ENCODE data around the gene ARL15. TPM values are rescaled to one million over a fixed set of nuclear protein-coding genes. Genes with fewer than 3 reads are reported as not detected.

Gene ARL15
- total RNA-seq, 1 donor from 2014 or later, result 16.9 TPM

DNA sequence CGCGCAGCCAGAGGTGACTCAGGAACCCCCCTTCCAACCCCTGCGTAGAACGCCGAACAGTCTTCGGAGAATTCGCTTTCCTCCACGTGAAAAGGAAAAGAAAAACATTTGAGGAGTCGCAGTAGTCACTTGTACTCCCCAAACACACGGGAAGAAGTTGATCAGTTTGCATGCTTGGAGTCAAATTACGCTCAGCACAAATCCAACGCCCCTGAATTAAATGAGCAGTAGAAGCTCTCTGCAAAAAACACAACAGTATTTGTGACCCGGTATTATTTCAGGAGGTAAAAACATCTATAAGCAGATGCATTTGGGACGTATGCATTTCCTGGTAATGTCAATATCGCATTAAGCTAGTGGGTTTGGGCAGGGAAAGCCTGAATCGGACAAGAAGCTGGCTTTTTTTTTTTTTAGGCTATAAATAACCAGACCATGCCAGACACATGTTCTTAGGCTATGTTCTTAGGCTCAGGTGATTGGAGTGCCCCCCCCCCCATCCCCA, 854 bp upstream of the ARL15 start:
- no peak for DNase-seq (ENCODE audit: extremely low spot score, unreplicated experiment)
- Mint-ChIP-seq H3K27me3 (peaks cover 13% of the 10 kb centered on the region), H3K4me3 (peak overlapping the region; percentile 98), H3K9me3 (no peaks in the 10 kb centered on the region), H3K4me1 (ENCODE audit: unreplicated experiment) (peaks cover 17% of the 10 kb centered on the region), H3K36me3 (no peaks in the 10 kb centered on the region), H3K27ac (peak overlapping the region; percentile 89)
- TF ChIP-seq, protein P1, sequence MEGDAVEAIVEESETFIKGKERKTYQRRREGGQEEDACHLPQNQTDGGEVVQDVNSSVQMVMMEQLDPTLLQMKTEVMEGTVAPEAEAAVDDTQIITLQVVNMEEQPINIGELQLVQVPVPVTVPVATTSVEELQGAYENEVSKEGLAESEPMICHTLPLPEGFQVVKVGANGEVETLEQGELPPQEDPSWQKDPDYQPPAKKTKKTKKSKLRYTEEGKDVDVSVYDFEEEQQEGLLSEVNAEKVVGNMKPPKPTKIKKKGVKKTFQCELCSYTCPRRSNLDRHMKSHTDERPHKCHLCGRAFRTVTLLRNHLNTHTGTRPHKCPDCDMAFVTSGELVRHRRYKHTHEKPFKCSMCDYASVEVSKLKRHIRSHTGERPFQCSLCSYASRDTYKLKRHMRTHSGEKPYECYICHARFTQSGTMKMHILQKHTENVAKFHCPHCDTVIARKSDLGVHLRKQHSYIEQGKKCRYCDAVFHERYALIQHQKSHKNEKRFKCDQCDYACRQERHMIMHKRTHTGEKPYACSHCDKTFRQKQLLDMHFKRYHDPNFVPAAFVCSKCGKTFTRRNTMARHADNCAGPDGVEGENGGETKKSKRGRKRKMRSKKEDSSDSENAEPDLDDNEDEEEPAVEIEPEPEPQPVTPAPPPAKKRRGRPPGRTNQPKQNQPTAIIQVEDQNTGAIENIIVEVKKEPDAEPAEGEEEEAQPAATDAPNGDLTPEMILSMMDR (conservative IDR thresholded peaks at IDR 0.05), result no peak

DNA sequence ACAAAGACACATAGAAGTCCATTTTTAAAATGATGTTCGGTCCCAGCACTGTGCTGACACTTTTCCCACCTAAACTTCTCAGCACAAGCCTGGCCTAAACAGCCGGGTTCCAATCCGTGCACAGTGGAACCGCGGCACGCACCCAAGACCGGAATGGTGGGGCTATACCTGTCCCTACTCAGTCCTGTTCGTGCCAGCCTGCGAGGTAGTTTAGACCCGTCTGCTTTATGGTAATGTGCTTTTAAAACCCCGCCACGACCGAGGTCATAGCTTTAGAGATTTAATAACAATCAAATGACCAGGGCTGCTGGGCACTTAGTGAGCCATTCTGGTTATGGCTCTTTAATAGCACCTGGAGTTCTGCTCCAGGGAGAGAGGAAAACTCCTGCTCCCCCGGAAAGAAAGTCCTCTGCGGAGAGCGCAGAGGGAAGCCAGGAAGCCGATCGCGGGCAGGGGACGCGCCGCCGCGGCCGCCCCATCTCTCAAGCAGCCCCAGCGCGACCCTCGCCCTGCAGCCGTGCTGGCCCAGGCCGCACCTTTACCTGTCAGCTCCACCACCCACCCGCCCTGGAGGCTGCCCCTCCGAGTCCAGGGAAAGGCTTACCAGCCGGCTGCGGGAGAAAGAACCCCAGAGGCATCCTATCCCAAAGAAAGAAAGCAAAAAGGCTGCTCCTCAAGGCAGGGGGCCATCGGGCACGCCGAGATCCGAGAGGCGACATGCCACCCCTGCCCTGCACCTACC, 511 bp downstream of the ARL15 start:
- TF ChIP-seq, protein P1 (conservative IDR thresholded peaks at IDR 0.05), result no peak
- Mint-ChIP-seq H3K36me3 (no peaks in the 10 kb centered on the region), H3K27ac (peak overlapping the region; percentile 89), H3K4me1 (ENCODE audit: unreplicated experiment) (peaks cover 17% of the 10 kb centered on the region), H3K4me3 (peak overlapping the region; percentile 98), H3K9me3 (no peaks in the 10 kb centered on the region), H3K27me3 (peaks cover 13% of the 10 kb centered on the region)
- peak; percentile 71 for DNase-seq (ENCODE audit: extremely low spot score, unreplicated experiment)

DNA sequence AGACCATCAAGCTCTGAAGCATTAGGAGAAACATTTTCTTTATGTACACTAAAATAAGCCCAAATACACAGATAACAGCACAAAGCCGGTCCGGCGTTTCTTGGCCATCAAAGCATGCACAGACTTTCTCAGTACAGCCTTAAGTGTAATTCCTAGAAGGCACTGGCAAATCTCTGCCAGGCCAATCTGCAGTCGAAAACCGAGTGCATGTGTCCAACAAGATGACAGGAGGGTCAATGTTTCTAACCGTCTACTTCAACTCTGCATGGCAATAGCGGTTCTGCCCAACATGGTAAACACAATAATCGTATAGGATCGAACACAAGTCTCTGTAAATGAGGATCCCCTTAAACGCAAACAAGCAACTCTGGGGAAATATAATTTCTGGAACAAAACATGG, 1.1 kb downstream of the ARL15 start:
- TF ChIP-seq, protein P1 (conservative IDR thresholded peaks at IDR 0.05), result no peak
- peaks cover 13% of the 10 kb centered on the region for H3K27me3 Mint-ChIP-seq
- DNase-seq (ENCODE audit: extremely low spot score, unreplicated experiment), result no peak
- H3K27ac Mint-ChIP-seq, result peak overlapping the region; percentile 89
- H3K36me3 Mint-ChIP-seq, result no peaks in the 10 kb centered on the region
- H3K9me3 Mint-ChIP-seq, result no peaks in the 10 kb centered on the region
- H3K4me3 Mint-ChIP-seq, result peak overlapping the region; percentile 98
- peaks cover 17% of the 10 kb centered on the region for H3K4me1 Mint-ChIP-seq (ENCODE audit: unreplicated experiment)

DNA sequence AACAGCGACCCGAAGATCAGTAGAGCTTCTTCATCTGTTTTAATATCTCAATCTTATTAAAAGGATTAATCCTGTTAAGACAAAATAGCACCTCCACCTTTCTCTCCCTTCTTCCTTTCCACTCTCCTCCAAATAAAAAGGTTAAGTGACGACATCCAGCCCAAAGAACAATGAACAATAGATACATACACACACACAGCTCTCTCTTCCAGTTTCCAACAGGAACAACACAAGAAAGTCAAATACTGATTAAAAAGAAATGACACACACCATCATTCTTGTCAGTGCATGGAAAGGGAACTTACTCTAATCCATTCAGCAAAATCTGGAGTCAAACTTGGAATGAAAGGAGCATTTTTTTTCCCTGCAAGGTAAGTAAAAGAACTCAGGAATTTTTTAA, 2.8 kb downstream of the ARL15 start:
- Mint-ChIP-seq H3K9me3 (no peaks in the 10 kb centered on the region), H3K4me1 (ENCODE audit: unreplicated experiment) (peaks cover 17% of the 10 kb centered on the region), H3K27me3 (peaks cover 7% of the 10 kb centered on the region), H3K4me3 (peak overlapping the region; percentile 7), H3K27ac (no peak overlapping the region), H3K36me3 (no peaks in the 10 kb centered on the region)
- no peak for DNase-seq (ENCODE audit: extremely low spot score, unreplicated experiment)
- TF ChIP-seq, protein P1 (conservative IDR thresholded peaks at IDR 0.05), result no peak

DNA sequence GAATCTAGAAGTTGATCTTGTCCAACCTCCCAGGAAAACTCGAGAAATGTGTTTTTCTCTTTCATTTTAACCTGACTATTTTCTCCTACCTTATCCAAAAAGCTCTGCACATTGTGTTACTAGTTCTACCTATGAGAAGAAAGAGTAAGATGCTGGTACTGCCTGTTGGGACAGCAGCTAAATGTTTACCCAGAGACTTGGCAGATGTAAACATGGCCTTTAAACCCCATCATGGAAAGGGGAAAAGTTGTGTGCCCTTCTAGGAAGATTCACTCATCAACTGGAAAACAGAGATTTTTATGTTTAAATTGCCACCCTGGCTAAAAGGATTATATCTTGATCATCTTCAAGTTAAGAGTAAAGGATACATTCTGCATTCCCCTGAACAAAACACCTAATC, 3.5 kb downstream of the ARL15 start:
- Mint-ChIP-seq H3K27ac (no peak overlapping the region), H3K27me3 (peaks cover 7% of the 10 kb centered on the region), H3K4me3 (no peak overlapping the region), H3K36me3 (no peaks in the 10 kb centered on the region), H3K9me3 (no peaks in the 10 kb centered on the region), H3K4me1 (ENCODE audit: unreplicated experiment) (peaks cover 22% of the 10 kb centered on the region)
- no peak for DNase-seq (ENCODE audit: extremely low spot score, unreplicated experiment)
- TF ChIP-seq, protein P1 (conservative IDR thresholded peaks at IDR 0.05), result no peak
